ENCODE data around the gene PTPRM.

PTPRM gene

GRCh38 chr18:7814754-7815315, 247.7 kb downstream of the PTPRM start:
- no peak for DNase-seq

- DNase-seq, result no peak
Measured at GRCh38 chr18:7815787-7816186, 248.7 kb downstream of the PTPRM start.

- DNase-seq, result no peak
Measured at GRCh38 chr18:7817575-7818230, 250.6 kb downstream of the PTPRM start.

GRCh38 chr18:7821784-7822183, 254.7 kb downstream of the PTPRM start:
- no peak for DNase-seq

DNA sequence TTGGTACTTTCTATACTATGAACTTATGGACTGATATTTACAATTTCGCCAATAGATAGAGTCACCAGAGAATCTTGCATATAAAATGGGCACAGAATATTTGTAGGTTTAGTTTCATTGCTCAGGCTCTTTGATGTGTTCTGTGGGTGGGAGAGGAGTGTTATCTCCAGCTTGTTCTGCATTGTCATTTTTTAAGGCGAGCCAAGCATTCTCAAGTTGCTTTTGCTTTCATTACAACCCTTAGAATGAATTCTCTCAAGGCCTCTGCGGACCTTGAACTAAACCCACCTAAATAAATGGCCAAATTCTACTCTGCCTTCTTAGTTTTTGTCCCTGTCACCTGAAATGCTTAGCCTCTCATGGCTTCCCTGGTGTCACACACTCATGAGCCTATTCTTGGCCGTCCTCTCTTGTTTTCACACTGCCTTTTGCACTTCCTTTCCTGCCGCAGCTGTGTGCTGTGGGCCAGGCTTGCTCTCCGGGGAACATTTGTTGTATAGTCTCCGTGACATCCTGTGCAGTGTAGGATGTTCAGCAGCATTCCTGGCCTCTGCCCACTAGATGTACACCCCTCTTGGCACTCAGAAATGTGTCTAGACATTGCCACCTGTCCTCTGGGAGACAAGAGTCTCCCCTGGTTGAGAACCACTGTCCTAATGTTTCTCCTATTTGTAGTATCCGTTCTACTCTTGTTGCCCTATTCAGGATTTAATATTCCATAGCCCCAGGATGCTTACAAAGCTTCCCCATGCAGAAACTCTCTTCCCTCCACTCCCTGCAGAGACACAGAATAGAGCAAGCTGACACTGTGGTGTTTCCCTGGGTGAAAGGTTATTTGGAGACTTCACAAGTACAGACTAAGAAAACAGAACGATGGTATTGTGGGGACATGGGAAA, 255.6 kb downstream of the PTPRM start:
- DNase-seq, result no peak

DNA sequence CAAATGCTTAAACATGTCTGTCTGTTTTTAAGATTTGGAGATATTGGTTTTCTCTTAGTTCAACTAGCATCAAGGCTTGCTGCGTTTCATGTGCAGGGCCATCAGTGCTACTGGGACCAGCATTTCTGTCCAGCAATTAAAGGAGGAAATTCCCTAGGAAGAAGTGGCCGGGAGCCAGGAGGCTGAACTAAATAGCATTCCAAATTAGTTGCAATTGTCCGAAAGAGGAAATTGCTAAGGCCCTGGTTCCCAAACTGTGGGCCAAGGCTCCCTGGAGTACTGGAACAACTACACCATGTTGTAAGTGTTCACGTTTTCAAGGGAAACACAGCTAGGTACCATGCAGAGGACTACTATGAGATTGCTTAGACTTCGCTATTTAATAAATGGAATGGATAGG, 257.9 kb downstream of the PTPRM start:
- DNase-seq, result no peak

DNA sequence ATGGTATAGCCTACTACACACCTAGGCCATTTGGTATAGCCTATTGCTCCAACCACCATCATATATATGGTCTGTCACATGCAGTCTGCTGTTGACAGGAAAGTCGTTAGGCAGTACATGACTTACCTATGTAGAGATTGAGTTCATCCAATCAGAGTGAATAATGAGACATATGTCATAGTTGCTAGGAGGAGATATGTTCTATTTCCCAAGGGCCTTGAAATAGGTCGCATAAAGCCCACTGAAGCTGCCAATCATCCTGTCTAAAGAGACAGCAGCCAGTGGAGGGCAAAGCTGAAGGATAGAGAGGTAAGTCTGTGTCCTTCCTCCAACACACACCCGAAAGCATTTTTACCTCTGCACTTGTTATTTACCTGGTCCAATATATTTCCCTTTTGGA, 263.4 kb downstream of the PTPRM start:
- DNase-seq, result no peak

DNA sequence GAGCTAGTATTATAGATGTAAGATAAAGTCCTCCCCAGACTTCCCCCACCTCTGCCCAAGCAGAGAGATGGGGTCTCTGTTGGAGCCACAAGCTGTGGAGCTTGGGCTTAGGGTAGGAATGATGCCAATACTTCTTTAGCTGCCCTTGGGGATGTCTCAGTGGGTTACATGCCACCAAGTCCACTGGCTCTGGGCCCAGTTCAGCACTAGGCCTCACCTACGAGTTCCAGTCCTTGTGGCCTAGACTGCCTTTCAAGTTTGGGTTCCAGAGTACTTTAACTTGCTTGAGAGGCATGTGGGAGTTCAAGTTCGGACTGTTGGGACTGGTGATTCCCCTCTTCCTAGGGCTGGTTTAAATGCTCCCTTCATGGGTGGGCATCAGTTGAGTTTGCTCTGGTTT, 272.4 kb downstream of the PTPRM start:
- DNase-seq, result no peak

- no peak for DNase-seq
Measured at GRCh38 chr18:7840411-7840810, 273.3 kb downstream of the PTPRM start.

DNA sequence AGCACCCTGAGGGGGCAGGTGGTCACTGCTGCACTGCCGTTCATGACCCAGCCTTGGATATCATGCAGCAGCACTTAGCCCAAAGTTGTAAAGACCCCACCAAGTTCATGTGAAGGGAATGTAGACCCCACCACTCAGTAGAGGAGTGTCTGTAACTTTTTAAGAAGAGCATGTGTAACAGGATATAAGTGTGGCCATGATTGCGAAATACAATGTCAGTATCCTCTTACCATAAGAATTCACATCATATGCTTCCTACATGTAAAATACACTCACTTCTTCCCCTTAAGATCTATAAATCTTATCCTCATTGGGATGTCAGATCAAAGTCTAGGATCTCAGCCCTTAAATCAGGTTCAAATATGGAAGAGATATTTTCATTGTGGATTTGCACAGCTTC, 276.9 kb downstream of the PTPRM start:
- no peak for DNase-seq

DNA sequence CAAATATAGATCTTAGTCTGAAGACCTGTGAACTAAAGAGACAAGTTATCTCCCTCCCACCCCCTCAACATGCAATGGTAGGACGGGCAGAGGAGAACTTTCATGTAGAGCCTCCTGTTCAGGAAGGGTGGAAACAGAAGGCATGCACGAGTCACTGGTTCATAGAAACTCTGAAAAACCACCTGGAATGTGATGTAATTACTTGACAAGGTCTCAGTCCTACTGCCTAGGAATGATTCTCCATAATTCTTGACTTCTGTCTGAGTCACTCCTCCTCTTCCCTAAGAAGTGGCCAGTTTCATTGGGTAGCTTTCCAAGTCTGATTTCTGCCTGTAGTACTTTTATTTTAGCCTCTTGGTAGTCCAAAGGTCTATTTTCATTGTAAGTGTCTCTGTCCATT, 277.3 kb downstream of the PTPRM start:
- no peak for DNase-seq

DNA sequence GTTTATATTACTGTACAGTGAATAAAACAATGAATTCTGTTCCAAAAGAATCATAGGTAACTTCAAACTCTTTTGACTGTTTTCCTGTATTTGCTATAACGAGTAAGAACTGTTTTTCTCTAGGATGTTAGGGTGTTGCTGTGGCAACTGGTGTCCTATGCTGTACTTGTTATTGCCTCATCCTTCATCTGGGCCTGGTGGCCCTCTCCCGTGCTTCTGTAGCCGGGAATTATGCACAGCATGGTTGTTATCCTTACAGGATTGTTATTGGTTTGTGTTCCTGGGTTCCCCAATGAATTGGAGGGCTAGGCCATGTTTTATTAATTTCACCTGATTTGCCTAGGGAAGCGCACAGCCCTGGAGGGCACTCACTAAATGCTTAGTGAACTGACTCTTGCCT, 279.2 kb downstream of the PTPRM start:
- DNase-seq, result no peak

DNA sequence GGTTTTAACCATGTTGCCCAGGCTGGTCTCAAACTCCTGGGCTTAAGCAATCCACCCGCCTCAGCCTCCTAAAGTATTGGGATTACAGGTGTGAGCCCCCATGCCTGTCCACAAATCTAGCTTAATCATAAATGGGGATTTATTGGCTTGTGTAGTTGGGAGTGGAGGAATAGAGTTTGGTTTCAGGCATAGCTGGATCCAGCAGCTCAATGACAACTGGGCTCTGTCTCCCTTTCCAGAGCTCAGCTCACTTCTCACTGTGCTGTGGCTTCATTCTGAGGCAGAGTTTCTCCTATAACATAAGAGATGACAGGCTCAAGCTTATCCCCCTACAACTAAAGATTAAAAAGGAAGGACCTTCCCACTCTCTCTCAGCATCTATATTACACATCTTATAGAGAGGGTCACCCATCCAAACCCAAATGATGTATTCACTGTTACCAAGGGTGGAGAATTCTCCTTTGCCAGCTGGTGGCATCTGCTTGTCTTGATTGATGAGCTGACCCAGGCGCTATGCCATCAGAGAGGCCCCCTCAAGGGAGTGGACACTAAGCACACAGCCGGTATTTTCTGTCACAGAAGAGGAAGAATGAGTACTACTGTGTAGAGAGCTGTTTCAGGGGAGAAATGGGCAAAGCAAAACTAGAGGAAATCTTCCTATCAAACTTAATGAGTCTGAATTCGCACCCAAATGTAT, 280.4 kb downstream of the PTPRM start:
- no peak for DNase-seq

- no peak for DNase-seq
Measured at GRCh38 chr18:7848054-7848412, 280.9 kb downstream of the PTPRM start.

DNA sequence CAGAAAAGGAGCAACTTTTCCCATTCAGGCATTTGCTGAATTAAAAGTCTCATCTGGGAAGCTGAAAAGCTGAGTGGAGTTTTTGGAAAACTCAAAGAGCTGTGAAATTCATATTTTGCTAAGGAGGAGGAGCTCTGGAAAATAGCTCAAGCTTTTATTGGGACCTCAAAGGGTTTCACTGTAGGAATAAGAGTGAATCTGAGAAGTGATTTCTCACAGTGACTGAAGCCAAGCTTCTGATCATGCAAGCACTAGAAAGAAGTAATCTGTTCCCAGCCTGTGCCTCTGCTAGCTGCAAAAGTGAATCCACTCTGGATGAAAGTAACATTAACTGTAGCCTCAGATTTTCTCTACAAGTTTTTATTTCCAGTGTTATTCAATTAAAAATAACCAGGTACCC, 283.3 kb downstream of the PTPRM start:
- no peak for DNase-seq

GRCh38 chr18:7855028-7855427, 287.9 kb downstream of the PTPRM start:
- no peak for DNase-seq

DNA sequence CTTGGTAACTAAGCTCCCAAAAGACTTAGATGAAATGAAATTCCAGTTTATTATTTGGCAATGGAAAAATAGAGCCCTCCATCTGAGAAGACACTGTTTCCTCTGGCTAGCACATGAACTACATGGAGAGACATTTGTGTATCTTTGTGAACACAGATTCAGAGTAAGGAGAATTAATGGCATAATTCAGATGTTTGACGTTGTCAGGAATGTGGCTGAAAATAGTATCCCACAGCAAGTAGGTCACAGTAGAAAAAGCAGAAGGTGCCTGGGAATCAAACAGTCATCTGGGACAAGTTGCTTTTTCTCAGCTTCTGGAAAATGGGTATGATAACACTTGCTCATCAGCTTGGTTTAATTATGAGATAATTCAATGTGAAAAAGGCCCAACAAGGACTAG, 288.6 kb downstream of the PTPRM start:
- no peak for DNase-seq

- no peak for DNase-seq
Measured at GRCh38 chr18:7856116-7856515, 289.0 kb downstream of the PTPRM start.

GRCh38 chr18:7856733-7857132, 289.6 kb downstream of the PTPRM start:
- no peak for DNase-seq

DNA sequence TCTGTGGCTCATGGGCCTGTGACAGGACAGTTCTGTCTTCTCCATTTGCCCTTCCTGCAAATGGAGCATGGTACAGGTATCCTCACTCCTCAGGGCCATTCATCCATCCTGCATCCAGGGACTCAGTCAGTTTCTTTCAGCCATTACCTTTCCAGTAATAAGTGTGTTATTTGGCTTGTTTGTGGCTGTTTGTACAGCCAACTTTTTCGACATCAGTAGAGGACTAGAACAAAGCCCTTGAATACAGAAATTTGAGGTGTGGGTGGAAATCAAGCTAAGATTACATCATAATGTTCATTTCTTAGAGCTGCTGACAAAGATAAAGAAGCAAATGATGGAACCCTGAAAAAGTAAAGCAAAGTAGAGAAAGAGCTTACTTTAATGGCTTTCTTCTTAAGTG, 290.4 kb downstream of the PTPRM start:
- DNase-seq, result no peak

- no peak for DNase-seq
Measured at GRCh38 chr18:7859122-7859521, 292.0 kb downstream of the PTPRM start.

DNA sequence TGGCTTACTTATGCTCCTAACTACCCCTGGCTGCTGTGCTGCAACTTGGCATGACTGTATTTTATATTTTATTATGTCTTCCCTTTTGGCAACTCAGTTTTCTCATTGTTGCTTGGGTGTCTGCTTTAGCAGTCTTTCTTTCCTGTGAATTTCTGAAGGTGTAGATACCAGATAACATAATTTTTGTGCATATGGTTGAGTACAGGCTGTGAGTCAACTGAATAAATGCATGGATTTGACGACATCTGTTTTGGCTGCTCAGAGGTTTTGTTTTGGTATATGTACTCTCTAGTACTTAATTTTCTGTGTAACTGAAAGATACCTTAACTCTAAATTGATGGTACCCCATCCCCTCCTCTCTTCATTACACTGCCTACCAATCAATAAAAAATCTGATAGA, 303.1 kb downstream of the PTPRM start:
- DNase-seq, result no peak

DNA sequence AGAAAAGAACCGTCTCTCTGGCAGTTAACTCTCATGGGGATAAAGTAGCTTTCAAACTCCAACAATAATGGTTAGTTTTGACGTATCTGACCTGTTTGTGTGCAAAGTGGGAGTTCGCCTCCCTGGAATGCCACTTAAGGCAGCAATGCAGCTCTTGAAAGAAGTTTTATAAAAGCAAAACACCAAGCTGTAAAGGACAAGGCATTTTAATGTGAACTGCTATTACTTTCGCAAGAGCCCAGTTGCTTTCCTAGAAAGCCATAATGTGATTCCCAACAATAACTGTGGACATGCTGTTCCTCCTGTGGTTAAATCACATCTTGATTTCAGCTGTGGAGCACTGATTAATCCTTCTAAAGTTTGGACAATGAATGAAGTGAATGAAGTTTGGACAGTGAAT, 303.7 kb downstream of the PTPRM start:
- no peak for DNase-seq
